Head of caudate nucleus (tissue), 42 donors: Measurements from ENCODE around the gene ADCYAP1.

ENCODE experiments used
- DNase-seq, 42 donors: peaks; one replicate each; pipeline versions ENCODE4 v3.0.0 to v3.0.0-alpha.2; 2020 to 2021; ENCODE audit warnings: mixed read lengths in 7 of 42
- intact Hi-C: fragments of 100-400 bp; cut with DNase I; formaldehyde crosslinking; loops from one replicate; pipeline ENCODE4 v1.15.0; 2022

ADCYAP1 gene

GRCh38 chr18:907885-908757, 3.5 kb downstream of the ADCYAP1 start:
- DNase-seq = no peak
- intact Hi-C loops = no loop called here

- intact Hi-C loops = no loop called here
- DNase-seq = no peak
These were observed 4.4 kb downstream of the ADCYAP1 start for GRCh38 chr18:908758-909724.

- intact Hi-C loops = no loop called here
These were observed 5.6 kb downstream of the ADCYAP1 start for GRCh38 chr18:910247-910646.

GRCh38 chr18:911025-911424, 6.4 kb downstream of the ADCYAP1 start:
- intact Hi-C loops = no loop called here

More at GRCh38 chr18:910247-910646, 5.6 kb downstream of the ADCYAP1 start:
- no peak for DNase-seq

GRCh38 chr18:911486-911885, 6.8 kb downstream of the ADCYAP1 start:
- no peak for DNase-seq
- intact Hi-C loops = no loop called here

More at GRCh38 chr18:911025-911424, 6.4 kb downstream of the ADCYAP1 start:
- DNase-seq = no peak

GRCh38 chr18:916562-916961, 11.9 kb downstream of the ADCYAP1 start:
- intact Hi-C loops = no loop called here
- no peak for DNase-seq

- no peak for DNase-seq
- intact Hi-C loops = no loop called here
These were observed 14.4 kb downstream of the ADCYAP1 start for GRCh38 chr18:919078-919477.

- no peak for DNase-seq
- intact Hi-C loops = no loop called here
These were observed 18.6 kb downstream of the ADCYAP1 start for GRCh38 chr18:923144-923866.

- intact Hi-C loops = no loop called here
These were observed 20.3 kb downstream of the ADCYAP1 start for GRCh38 chr18:924987-925386.

GRCh38 chr18:926946-927345, 22.3 kb downstream of the ADCYAP1 start:
- intact Hi-C loops = no loop called here
- DNase-seq = peak in 1 of 42 donors; percentile 39

More at GRCh38 chr18:924987-925386, 20.3 kb downstream of the ADCYAP1 start:
- no peak for DNase-seq

- no peak for DNase-seq
- intact Hi-C loops = no loop called here
These were observed 28.4 kb downstream of the ADCYAP1 start for GRCh38 chr18:933082-933481.

- no peak for DNase-seq
- intact Hi-C loops = no loop called here
These were observed 30.0 kb downstream of the ADCYAP1 start for GRCh38 chr18:934518-935133.

GRCh38 chr18:936941-937340, 32.3 kb downstream of the ADCYAP1 start:
- no peak for DNase-seq
- intact Hi-C loops = no loop called here

GRCh38 chr18:939166-939565, 34.5 kb downstream of the ADCYAP1 start:
- intact Hi-C loops = no loop called here
- no peak for DNase-seq

GRCh38 chr18:939958-940357, 35.3 kb downstream of the ADCYAP1 start:
- DNase-seq = no peak
- intact Hi-C loops = no loop called here

GRCh38 chr18:941331-941730, 36.7 kb downstream of the ADCYAP1 start:
- intact Hi-C loops = no loop called here
- DNase-seq = no peak

GRCh38 chr18:944440-944839, 39.8 kb downstream of the ADCYAP1 start:
- no peak for DNase-seq
- intact Hi-C loops = no loop called here

- no peak for DNase-seq
These were observed 45.3 kb downstream of the ADCYAP1 start for GRCh38 chr18:949724-950631.

More at GRCh38 chr18:949724-950631, 45.3 kb downstream of the ADCYAP1 start:
- intact Hi-C loops = no loop called here
